ENCODE measurements around the gene STX19.

The STX19 gene

GRCh38 chr3:94024385-94024784 is 4.0 kb downstream of the STX19 start:
- TF ChIP-seq CTCF (IDR thresholded peaks at IDR 0.05; ENCODE audit: low read depth, low read length, poor library complexity, severe bottlenecking) = no peak
- TF ChIP-seq EZH2phosphoT487 (IDR thresholded peaks at IDR 0.05; ENCODE audit: borderline replicate concordance, low read length) = no peak
- H3K4me2 ChIP-seq (ENCODE audit: low read length) = no peak overlapping the region
- no peaks in the 10 kb centered on the region for H3K36me3 ChIP-seq (ENCODE audit: control insufficient read depth, low read length)
- no peaks in the 10 kb centered on the region for H3K79me2 ChIP-seq (ENCODE audit: control insufficient read depth, low read length)
- H3K27me3 ChIP-seq (ENCODE audit: control insufficient read depth, low read length) = no peaks in the 10 kb centered on the region
- no peaks in the 10 kb centered on the region for H3F3A ChIP-seq (ENCODE audit: control insufficient read depth, insufficient read depth)
- no peaks in the 10 kb centered on the region for H4K20me1 ChIP-seq (ENCODE audit: control insufficient read depth, insufficient read depth, low read depth, low read length)
- no peaks in the 10 kb centered on the region for H3K9me3 ChIP-seq (ENCODE audit: control insufficient read depth, insufficient read depth, low read length)
- H3K4me1 ChIP-seq (ENCODE audit: control insufficient read depth, low read length) = no peaks in the 10 kb centered on the region
- H3K27ac ChIP-seq (ENCODE audit: low read depth, low read length) = no peak overlapping the region
- H3K4me3 ChIP-seq (ENCODE audit: low read length) = no peak overlapping the region
- no peaks in the 10 kb centered on the region for H3K9me2 ChIP-seq (replicated peaks; ENCODE audit: control insufficient read depth, low read length)

GRCh38 chr3:94020293-94020692 is 8.1 kb downstream of the STX19 start:
- TF ChIP-seq EZH2phosphoT487 (IDR thresholded peaks at IDR 0.05; ENCODE audit: borderline replicate concordance, low read length) = no peak
- no peak for TF ChIP-seq CTCF (IDR thresholded peaks at IDR 0.05; ENCODE audit: low read depth, low read length, poor library complexity, severe bottlenecking)
- no peaks in the 10 kb centered on the region for H3F3A ChIP-seq (ENCODE audit: control insufficient read depth, insufficient read depth)
- no peak overlapping the region for H3K4me3 ChIP-seq (ENCODE audit: low read length)
- no peak overlapping the region for H3K27ac ChIP-seq (ENCODE audit: low read depth, low read length)
- H3K9me2 ChIP-seq (replicated peaks; ENCODE audit: control insufficient read depth, low read length) = no peaks in the 10 kb centered on the region
- H3K9me3 ChIP-seq (ENCODE audit: control insufficient read depth, insufficient read depth, low read length) = no peaks in the 10 kb centered on the region
- no peaks in the 10 kb centered on the region for H4K20me1 ChIP-seq (ENCODE audit: control insufficient read depth, insufficient read depth, low read depth, low read length)
- H3K4me2 ChIP-seq (ENCODE audit: low read length) = no peak overlapping the region
- no peaks in the 10 kb centered on the region for H3K79me2 ChIP-seq (ENCODE audit: control insufficient read depth, low read length)
- H3K36me3 ChIP-seq (ENCODE audit: control insufficient read depth, low read length) = no peaks in the 10 kb centered on the region
- H3K27me3 ChIP-seq (ENCODE audit: control insufficient read depth, low read length) = no peaks in the 10 kb centered on the region
- no peaks in the 10 kb centered on the region for H3K4me1 ChIP-seq (ENCODE audit: control insufficient read depth, low read length)

DNA sequence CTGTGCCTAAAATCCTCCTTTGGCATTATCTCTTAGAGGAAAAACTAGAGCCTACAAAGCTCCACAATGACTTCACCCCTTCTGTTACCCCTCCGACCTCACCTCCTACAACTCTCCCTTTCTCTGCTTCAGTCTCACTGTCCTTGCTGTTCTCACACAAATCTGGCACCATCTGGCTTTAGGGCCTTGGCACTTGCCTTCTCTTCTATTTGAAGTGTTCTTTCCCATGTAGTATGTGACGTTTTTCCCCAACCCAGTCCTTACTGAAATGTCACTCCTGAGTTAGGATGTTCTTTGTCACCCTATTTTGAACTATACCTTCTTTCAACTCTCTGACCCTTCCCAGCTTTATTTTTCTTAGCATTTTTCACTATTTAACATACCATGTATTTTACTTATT is 8.7 kb downstream of the STX19 start:
- Histone ChIP-seq H3K9me3 (ENCODE audit: control insufficient read depth, insufficient read depth, low read length) (no peaks in the 10 kb centered on the region), H3K27me3 (ENCODE audit: control insufficient read depth, low read length) (no peaks in the 10 kb centered on the region), H3K9me2 (replicated peaks; ENCODE audit: control insufficient read depth, low read length) (no peaks in the 10 kb centered on the region), H3K4me3 (ENCODE audit: low read length) (no peak overlapping the region), H3K36me3 (ENCODE audit: control insufficient read depth, low read length) (no peaks in the 10 kb centered on the region), H3F3A (ENCODE audit: control insufficient read depth, insufficient read depth) (no peaks in the 10 kb centered on the region), H3K4me1 (ENCODE audit: control insufficient read depth, low read length) (0 out of 2 replicates have a peak, but pooled peaks cover 4% of the 10 kb centered on the region), H4K20me1 (ENCODE audit: control insufficient read depth, insufficient read depth, low read depth, low read length) (no peaks in the 10 kb centered on the region), H3K4me2 (ENCODE audit: low read length) (no peak overlapping the region), H3K79me2 (ENCODE audit: control insufficient read depth, low read length) (no peaks in the 10 kb centered on the region), H3K27ac (ENCODE audit: low read depth, low read length) (no peak overlapping the region)
- TF ChIP-seq EZH2phosphoT487 (IDR thresholded peaks at IDR 0.05; ENCODE audit: borderline replicate concordance, low read length) (no peak), CTCF (IDR thresholded peaks at IDR 0.05; ENCODE audit: low read depth, low read length, poor library complexity, severe bottlenecking) (no peak)

- Histone ChIP-seq H3K36me3 (ENCODE audit: control insufficient read depth, low read length) (no peaks in the 10 kb centered on the region), H4K20me1 (ENCODE audit: control insufficient read depth, insufficient read depth, low read depth, low read length) (no peaks in the 10 kb centered on the region), H3K4me1 (ENCODE audit: control insufficient read depth, low read length) (0 out of 2 replicates have a peak, but pooled peaks cover 4% of the 10 kb centered on the region), H3K27ac (ENCODE audit: low read depth, low read length) (no peak overlapping the region), H3K9me2 (replicated peaks; ENCODE audit: control insufficient read depth, low read length) (no peaks in the 10 kb centered on the region), H3K4me3 (ENCODE audit: low read length) (no peak overlapping the region), H3K79me2 (ENCODE audit: control insufficient read depth, low read length) (no peaks in the 10 kb centered on the region), H3F3A (ENCODE audit: control insufficient read depth, insufficient read depth) (no peaks in the 10 kb centered on the region), H3K27me3 (ENCODE audit: control insufficient read depth, low read length) (no peaks in the 10 kb centered on the region), H3K4me2 (ENCODE audit: low read length) (no peak overlapping the region), H3K9me3 (ENCODE audit: control insufficient read depth, insufficient read depth, low read length) (no peaks in the 10 kb centered on the region)
- TF ChIP-seq CTCF (IDR thresholded peaks at IDR 0.05; ENCODE audit: low read depth, low read length, poor library complexity, severe bottlenecking) = no peak
- no peak for TF ChIP-seq EZH2phosphoT487 (IDR thresholded peaks at IDR 0.05; ENCODE audit: borderline replicate concordance, low read length)
These were observed 13.4 kb downstream of the STX19 start for GRCh38 chr3:94015025-94015424.
